ENCODE data around the gene XRCC5.

GRCh38 chr2:216071111-216071851, 37.9 kb upstream of the XRCC5 start:
- TF ChIP-seq CTCF (IDR thresholded peaks at IDR 0.05) (no peak), POLR2A (IDR thresholded peaks at IDR 0.05) (no peak)
